GM12865 (cell line): ENCODE measurements around the gene IGFLR1.

Source experiments
- DNase-seq: peaks from one replicate; pipeline ENCODE4 v3.0.0; 2010; ENCODE audit warnings: low read depth
- H3K4me3 ChIP-seq: 2 replicates; pipeline ENCODE4 v1.5.1; 2011; ENCODE audit warnings: mild to moderate bottlenecking, low read depth, low read length, control low read depth
- TF ChIP-seq, protein P1 (sequence below): IDR thresholded peaks from 2 replicates; pipeline ENCODE4 v1.5.1; 2011; ENCODE audit warnings: low read length, control low read depth, low read depth, inconsistent platforms; ENCODE audit not compliant: insufficient read depth; ENCODE audit errors: missing control alignments

Gene IGFLR1

DNA sequence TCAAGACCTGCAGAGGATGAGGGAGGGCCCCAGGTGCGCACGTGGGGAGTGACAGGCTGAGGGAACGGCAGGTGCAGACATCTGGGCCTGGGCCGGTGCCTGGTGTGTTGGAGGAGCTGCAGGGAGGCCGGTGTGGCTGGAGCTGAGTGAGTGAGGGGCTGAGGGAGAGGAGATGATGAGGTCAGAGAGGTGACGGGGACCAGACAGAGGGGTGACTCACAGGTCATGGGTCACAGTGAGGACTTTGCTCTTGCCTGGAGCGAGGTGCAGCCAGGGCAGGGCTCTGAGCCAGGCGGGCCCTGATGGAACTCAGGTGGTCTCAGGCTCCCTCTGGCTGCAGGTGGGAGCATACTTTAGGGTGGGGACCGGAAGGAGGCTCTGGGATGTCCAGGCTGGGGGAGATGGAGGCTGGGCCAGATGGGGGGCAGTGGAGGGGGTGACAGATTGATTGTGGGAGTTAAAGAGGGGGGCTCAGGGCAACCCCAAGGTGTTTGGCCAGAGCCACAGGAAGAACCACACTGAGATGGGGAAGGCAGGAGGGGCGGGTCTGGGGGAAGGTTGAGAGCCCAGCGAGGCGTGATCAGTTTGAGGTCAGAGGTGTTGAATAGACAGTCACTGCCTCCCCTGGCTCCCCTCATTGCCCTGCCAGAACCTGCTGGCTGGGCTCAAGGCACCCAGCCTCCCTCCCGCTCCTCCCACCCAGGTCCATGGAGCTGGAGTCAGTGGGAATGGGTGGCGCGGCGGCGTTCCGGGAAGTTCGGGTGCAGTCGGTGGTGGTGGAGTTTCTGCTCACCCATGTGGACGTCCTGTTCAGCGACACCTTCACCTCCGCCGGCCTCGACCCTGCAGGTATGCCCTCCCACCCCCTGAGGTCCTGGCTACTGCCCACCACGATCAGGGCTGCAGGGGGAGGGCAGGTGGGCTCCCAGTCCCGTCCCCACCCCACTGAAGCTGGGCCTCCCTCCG is 41.5 kb upstream of the IGFLR1 start:
- TF ChIP-seq, protein P1, sequence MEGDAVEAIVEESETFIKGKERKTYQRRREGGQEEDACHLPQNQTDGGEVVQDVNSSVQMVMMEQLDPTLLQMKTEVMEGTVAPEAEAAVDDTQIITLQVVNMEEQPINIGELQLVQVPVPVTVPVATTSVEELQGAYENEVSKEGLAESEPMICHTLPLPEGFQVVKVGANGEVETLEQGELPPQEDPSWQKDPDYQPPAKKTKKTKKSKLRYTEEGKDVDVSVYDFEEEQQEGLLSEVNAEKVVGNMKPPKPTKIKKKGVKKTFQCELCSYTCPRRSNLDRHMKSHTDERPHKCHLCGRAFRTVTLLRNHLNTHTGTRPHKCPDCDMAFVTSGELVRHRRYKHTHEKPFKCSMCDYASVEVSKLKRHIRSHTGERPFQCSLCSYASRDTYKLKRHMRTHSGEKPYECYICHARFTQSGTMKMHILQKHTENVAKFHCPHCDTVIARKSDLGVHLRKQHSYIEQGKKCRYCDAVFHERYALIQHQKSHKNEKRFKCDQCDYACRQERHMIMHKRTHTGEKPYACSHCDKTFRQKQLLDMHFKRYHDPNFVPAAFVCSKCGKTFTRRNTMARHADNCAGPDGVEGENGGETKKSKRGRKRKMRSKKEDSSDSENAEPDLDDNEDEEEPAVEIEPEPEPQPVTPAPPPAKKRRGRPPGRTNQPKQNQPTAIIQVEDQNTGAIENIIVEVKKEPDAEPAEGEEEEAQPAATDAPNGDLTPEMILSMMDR: no peak
- H3K4me3 ChIP-seq: no peak overlapping the region
- DNase-seq: no peak

DNA sequence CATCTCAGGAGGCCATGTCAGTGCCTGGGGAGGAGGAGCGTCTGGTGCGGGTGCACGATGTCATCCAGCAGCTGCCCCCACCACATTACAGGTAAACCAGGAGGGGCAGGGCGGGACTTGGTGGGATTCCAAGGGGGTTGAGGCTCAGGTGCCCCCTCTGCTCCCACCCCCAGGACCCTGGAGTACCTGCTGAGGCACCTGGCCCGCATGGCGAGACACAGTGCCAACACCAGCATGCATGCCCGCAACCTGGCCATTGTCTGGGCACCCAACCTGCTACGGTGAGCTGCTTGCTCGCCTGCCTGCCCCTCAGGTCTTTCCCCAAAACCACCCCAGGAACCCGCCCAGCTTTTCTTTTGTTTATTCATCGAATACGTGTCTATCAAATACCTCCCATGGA is 40.3 kb upstream of the IGFLR1 start:
- DNase-seq: no peak
- H3K4me3 ChIP-seq: no peak overlapping the region
- TF ChIP-seq, protein P1: no peak

DNA sequence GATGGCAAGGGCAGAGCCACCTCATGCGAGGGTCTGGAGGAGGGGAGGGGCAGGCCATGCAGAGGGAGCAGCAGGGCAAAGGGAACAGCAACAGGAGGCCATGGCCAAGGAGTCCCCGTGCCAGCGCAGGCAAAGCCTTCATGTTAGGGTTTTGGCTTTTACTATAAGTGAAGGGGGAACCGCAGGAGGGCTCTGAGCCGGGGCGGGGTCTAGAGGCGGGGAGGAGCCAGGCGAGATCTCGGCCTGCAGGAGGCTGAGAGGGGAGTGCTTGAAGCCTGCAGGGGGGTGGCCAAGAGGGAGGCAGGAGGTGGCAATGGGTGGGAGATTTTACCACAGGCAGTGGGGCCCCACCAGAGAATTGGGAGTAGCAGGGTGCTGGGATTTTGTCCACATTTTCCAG is 39.4 kb upstream of the IGFLR1 start:
- TF ChIP-seq, protein P1: no peak
- DNase-seq: no peak
- no peak overlapping the region for H3K4me3 ChIP-seq

DNA sequence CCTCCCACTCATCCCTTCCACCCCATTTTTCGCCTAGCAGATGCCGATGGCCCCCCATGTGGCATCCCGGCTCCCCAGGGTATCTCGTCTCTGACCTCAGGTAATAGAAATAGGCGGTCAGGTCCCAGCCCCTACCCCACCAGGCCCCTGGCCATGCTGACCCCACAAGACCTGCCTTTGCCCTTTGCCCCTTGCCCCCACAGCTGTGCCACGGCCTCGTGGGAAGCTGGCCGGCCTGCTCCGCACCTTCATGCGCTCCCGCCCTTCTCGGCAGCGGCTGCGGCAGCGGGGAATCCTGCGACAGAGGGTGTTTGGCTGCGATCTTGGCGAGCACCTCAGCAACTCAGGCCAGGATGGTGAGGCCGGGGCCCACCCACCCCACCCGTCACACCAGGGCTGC is 38.5 kb upstream of the IGFLR1 start:
- no peak overlapping the region for H3K4me3 ChIP-seq
- no peak for DNase-seq
- TF ChIP-seq, protein P1: no peak

DNA sequence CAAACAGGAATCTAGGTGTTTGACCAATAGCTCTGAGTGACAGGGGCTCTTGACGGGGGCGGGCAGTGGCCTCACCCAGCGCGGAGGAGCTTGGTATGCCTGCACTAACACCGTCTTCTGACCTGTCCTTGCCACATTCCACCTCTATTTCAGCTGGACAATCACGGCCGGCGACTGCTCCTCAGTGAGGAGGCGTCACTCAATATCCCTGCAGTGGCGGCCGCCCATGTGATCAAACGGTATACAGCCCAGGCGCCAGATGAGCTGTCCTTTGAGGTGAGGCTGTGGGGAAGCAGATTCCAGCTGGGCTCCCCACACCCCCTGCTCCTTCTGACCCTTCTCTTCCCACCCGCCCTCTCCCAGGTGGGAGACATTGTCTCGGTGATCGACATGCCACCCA is 37.8 kb upstream of the IGFLR1 start:
- H3K4me3 ChIP-seq: no peak overlapping the region
- TF ChIP-seq, protein P1: no peak
- DNase-seq: no peak

DNA sequence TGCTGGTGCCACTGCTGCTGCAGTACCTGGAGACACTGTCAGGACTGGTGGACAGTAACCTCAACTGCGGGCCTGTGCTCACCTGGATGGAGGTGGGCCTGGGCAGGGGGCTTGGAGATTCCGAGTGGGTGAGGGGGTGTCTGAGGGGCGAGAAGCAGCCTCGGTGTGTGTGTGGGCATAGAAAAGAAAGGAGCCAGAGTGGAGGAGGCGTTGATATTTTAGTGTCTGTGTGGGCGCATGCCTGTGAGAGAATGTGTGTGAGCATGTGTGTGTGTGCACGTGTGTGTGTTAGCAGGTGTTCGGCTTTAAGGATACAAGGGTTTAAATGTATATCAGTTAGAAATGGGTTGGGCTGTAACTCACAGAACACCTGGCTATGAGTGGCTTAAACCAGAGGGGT is 36.8 kb upstream of the IGFLR1 start:
- no peak for DNase-seq

More for the DNA sequence above, 36.8 kb upstream of the IGFLR1 start:
- no peak overlapping the region for H3K4me3 ChIP-seq
- TF ChIP-seq, protein P1: no peak
